ENCODE measurements around the gene ABCE1. TPM values are rescaled to one million over a fixed set of nuclear protein-coding genes. Genes with fewer than 3 reads are reported as not detected.
"Not testable (repeated sequence)": the region's sequence is repeated elsewhere in the genome, so short reads cannot be mapped to it uniquely, and the experiment has no call there.

ABCE1 gene
- total RNA-seq, 1 experiment from 2014 or later: 163 TPM

DNA sequence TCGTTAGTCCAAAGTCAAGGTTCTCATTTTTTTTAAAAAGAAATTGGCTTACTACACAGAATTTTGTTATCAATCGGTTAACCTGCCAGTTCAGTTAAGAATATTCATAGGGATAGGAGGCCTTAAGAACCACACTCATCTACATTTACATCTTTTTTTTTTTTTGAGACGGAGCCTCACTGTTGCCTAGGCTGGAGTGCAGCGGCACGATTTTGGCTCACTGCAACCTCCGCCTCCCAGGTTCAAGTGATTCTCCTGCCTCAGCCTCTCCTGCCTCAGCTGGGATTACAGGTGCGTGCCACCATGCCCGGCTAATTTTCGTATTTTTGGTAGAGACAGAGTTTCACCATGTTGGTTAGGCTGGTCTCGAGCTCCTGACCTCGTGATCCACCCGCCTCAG is 33.7 kb downstream of the ABCE1 start:
- Histone ChIP-seq H3K27me3 (replicated peaks; ENCODE audit: insufficient read depth, low read depth, low read length, poor library complexity) (no peaks in the 10 kb centered on the region), H3K9me3 (ENCODE audit: low read depth, low read length, poor library complexity, severe bottlenecking) (no peaks in the 10 kb centered on the region), H3K36me3 (ENCODE audit: insufficient read depth, low read length, poor library complexity, severe bottlenecking) (peaks cover 30% of the 10 kb centered on the region), H3K4me3 (ENCODE audit: low read depth, low read length, poor library complexity, severe bottlenecking) (no peak overlapping the region), H3K4me1 (ENCODE audit: insufficient read depth, low read length, poor library complexity, severe bottlenecking) (peaks cover 4% of the 10 kb centered on the region), H3K27ac (ENCODE audit: low read depth, low read length, poor library complexity, severe bottlenecking) (no peak overlapping the region)
- intact Hi-C loops (cut with micrococcal nuclease; ENCODE audit: unreplicated experiment): no loop called here
- CTCF ChIA-PET: no interaction called here
- POLR2A ChIA-PET (ENCODE audit: low non-redundant PET): no interaction called here
- BruUV-seq (replicated peaks): no TSS peak
- DNase-seq (ENCODE audit: low spot score): no peak
- TF ChIP-seq, protein P1, sequence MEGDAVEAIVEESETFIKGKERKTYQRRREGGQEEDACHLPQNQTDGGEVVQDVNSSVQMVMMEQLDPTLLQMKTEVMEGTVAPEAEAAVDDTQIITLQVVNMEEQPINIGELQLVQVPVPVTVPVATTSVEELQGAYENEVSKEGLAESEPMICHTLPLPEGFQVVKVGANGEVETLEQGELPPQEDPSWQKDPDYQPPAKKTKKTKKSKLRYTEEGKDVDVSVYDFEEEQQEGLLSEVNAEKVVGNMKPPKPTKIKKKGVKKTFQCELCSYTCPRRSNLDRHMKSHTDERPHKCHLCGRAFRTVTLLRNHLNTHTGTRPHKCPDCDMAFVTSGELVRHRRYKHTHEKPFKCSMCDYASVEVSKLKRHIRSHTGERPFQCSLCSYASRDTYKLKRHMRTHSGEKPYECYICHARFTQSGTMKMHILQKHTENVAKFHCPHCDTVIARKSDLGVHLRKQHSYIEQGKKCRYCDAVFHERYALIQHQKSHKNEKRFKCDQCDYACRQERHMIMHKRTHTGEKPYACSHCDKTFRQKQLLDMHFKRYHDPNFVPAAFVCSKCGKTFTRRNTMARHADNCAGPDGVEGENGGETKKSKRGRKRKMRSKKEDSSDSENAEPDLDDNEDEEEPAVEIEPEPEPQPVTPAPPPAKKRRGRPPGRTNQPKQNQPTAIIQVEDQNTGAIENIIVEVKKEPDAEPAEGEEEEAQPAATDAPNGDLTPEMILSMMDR (conservative IDR thresholded peaks at IDR 0.05; ENCODE audit: low read depth, low read length): no peak
- TF ChIP-seq EZH2 (IDR thresholded peaks at IDR 0.05; ENCODE audit: borderline replicate concordance, low read depth, low read length, poor library complexity, severe bottlenecking): no peak

DNA sequence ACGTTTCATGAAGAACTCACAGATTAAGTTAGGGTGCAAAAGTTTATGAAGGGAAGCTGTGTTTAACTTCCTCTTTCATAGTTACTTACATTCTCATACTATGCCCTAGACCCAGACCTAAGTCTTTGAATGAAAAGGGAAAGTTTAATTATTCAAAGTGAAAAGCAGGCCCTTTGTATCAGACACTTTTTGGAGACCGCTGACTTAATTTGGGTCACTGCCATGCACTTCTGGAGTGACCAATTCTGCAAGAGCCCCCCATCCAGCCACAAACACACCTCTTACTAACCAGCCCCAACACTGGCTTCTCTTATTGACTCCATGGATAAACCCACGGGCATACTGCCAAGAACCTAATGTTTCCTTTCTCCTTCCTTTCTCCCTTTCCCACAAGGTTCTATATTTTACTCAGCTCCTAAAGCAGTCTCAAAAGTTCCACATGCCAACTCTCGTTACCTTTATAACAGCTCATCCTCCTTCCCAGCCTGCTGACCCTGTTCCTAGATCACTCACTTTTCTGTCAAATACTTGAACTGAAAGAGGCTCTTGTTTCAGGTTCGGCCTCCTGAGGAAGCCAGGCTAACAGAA is 34.5 kb downstream of the ABCE1 start:
- H3K27ac ChIP-seq (ENCODE audit: low read depth, low read length, poor library complexity, severe bottlenecking): no peak overlapping the region
- no peaks in the 10 kb centered on the region for H3K27me3 ChIP-seq (replicated peaks; ENCODE audit: insufficient read depth, low read depth, low read length, poor library complexity)
- H3K4me3 ChIP-seq (ENCODE audit: low read depth, low read length, poor library complexity, severe bottlenecking): no peak overlapping the region
- DNase-seq (ENCODE audit: low spot score): peak; percentile 10
- intact Hi-C loops (cut with micrococcal nuclease; ENCODE audit: unreplicated experiment): no loop called here
- BruUV-seq (replicated peaks): no TSS peak
- peaks cover 29% of the 10 kb centered on the region for H3K36me3 ChIP-seq (ENCODE audit: insufficient read depth, low read length, poor library complexity, severe bottlenecking)
- ChIA-PET CTCF (no interaction called here), POLR2A (ENCODE audit: low non-redundant PET) (no interaction called here)
- TF ChIP-seq, protein P1 (conservative IDR thresholded peaks at IDR 0.05; ENCODE audit: low read depth, low read length): no peak
- no peak for TF ChIP-seq EZH2 (IDR thresholded peaks at IDR 0.05; ENCODE audit: borderline replicate concordance, low read depth, low read length, poor library complexity, severe bottlenecking)
- no peaks in the 10 kb centered on the region for H3K9me3 ChIP-seq (ENCODE audit: low read depth, low read length, poor library complexity, severe bottlenecking)
- H3K4me1 ChIP-seq (ENCODE audit: insufficient read depth, low read length, poor library complexity, severe bottlenecking): peaks cover 4% of the 10 kb centered on the region

DNA sequence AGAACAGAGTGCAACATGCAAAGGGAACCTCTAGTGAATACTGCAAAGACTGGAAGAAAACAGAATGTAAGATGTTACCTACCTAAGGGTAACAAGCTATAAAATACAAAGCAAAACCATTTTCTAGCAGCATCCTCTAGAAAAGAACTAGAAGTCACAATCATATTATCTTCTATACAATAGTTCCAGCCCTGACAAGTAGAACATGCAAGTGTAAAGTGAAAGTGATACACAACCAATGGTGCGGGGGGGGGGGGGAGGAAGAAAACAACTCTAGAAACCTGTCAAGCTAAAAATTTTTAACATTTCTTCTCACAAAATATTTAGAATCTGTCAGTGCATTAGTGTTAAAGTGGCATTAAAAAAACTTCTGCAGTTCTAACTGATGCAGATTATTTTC is 38.1 kb downstream of the ABCE1 start:
- intact Hi-C loops (cut with micrococcal nuclease; ENCODE audit: unreplicated experiment); H3K4me1 ChIP-seq (ENCODE audit: insufficient read depth, low read length, poor library complexity, severe bottlenecking); H3K27me3 ChIP-seq (replicated peaks; ENCODE audit: insufficient read depth, low read depth, low read length, poor library complexity); H3K4me3 ChIP-seq (ENCODE audit: low read depth, low read length, poor library complexity, severe bottlenecking); CTCF ChIA-PET; DNase-seq (ENCODE audit: low spot score); H3K9me3 ChIP-seq (ENCODE audit: low read depth, low read length, poor library complexity, severe bottlenecking); BruUV-seq (replicated peaks); POLR2A ChIA-PET (ENCODE audit: low non-redundant PET); H3K27ac ChIP-seq (ENCODE audit: low read depth, low read length, poor library complexity, severe bottlenecking): not testable (repeated sequence)
- peaks cover 48% of the 10 kb centered on the region for H3K36me3 ChIP-seq (ENCODE audit: insufficient read depth, low read length, poor library complexity, severe bottlenecking)

DNA sequence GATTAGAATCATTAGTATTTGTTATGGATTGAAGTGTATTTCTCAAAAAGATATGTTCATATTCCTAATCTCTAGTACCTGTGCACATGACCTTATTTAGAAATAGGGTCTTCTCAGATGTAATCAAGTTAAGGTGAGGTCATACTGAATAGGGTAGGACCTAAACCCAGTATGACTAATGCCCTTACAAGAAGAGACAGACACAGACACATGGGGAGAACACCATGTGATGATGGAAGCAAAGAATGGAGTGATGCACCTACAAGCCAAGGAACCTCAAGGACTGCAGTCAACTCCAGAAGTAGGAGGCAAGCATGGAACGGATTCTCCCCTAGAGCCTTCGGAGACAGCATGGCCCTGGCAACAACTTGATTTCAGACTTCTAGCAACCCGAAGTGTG is 50.9 kb downstream of the ABCE1 start:
- no peaks in the 10 kb centered on the region for H3K9me3 ChIP-seq (ENCODE audit: low read depth, low read length, poor library complexity, severe bottlenecking)
- DNase-seq (ENCODE audit: low spot score): no peak
- intact Hi-C loops (cut with micrococcal nuclease; ENCODE audit: unreplicated experiment): no loop called here
- no peaks in the 10 kb centered on the region for H3K27me3 ChIP-seq (replicated peaks; ENCODE audit: insufficient read depth, low read depth, low read length, poor library complexity)
- H3K4me3 ChIP-seq (ENCODE audit: low read depth, low read length, poor library complexity, severe bottlenecking): no peak overlapping the region
- no peaks in the 10 kb centered on the region for H3K4me1 ChIP-seq (ENCODE audit: insufficient read depth, low read length, poor library complexity, severe bottlenecking)
- peaks cover 85% of the 10 kb centered on the region for H3K36me3 ChIP-seq (ENCODE audit: insufficient read depth, low read length, poor library complexity, severe bottlenecking)
- BruUV-seq (replicated peaks): no TSS peak
- ChIA-PET POLR2A (ENCODE audit: low non-redundant PET) (no interaction called here), CTCF (interaction anchor here (0.7 kb wide), 1 partner anchor 1856 kb away, joined by 4 read pairs; no protein-coding TSS in a partner anchor)
- TF ChIP-seq, protein P1 (conservative IDR thresholded peaks at IDR 0.05; ENCODE audit: low read depth, low read length): no peak
- TF ChIP-seq EZH2 (IDR thresholded peaks at IDR 0.05; ENCODE audit: borderline replicate concordance, low read depth, low read length, poor library complexity, severe bottlenecking): no peak
- no peak overlapping the region for H3K27ac ChIP-seq (ENCODE audit: low read depth, low read length, poor library complexity, severe bottlenecking)
